Osteoblast (primary cell): ENCODE measurements around the gene PI4KA. TPM values are rescaled to one million over a fixed set of nuclear protein-coding genes. Genes with fewer than 3 reads are reported as not detected.
A peak's percentile ranks its signal among the peaks of the same experiment; 100 is the strongest.

Source experiments
- DNase-seq: peaks from one replicate; pipeline ENCODE4 v3.0.0; 2011; ENCODE audit warnings: low spot score, mixed read lengths; ENCODE audit not compliant: insufficient read length; ENCODE audit errors: missing footprints
- H2AFZ ChIP-seq: 2 replicates; pipeline ENCODE4 v1.6.0; 2011; ENCODE audit warnings: mild to moderate bottlenecking, low read length
- H3K27ac ChIP-seq: 2 replicates; pipeline ENCODE4 v1.5.1; 2011; ENCODE audit warnings: mild to moderate bottlenecking, low read depth, low read length, moderate library complexity
- H3K27me3 ChIP-seq: 2 replicates; pipeline ENCODE4 v1.6.0; 2012; ENCODE audit warnings: mild to moderate bottlenecking, control low read depth, inconsistent platforms, low read length, moderate library complexity; ENCODE audit not compliant: insufficient read depth
- H3K36me3 ChIP-seq: 2 replicates; pipeline ENCODE4 v1.5.1; 2011; ENCODE audit warnings: mild to moderate bottlenecking, low read length, control low read depth, moderate library complexity; ENCODE audit not compliant: insufficient read depth
- H3K4me1 ChIP-seq: 2 replicates; pipeline ENCODE4 v1.5.1; 2011; ENCODE audit warnings: mild to moderate bottlenecking, low read length, control low read depth, moderate library complexity; ENCODE audit not compliant: insufficient read depth
- H3K4me2 ChIP-seq: 2 replicates; pipeline ENCODE4 v1.6.0; 2011; ENCODE audit warnings: mild to moderate bottlenecking, low read length; ENCODE audit not compliant: insufficient read depth
- H3K4me3 ChIP-seq: fragments of 200-600 bp; sonication (generic); 3 replicates; pipeline ENCODE4 v1.5.1; 2012; ENCODE audit warnings: mild to moderate bottlenecking, low read length, inconsistent platforms; ENCODE audit not compliant: insufficient read depth
- H3K79me2 ChIP-seq: 2 replicates; pipeline ENCODE4 v1.6.0; 2012; ENCODE audit warnings: mild to moderate bottlenecking, low read length, control low read depth, inconsistent platforms; ENCODE audit not compliant: insufficient read depth
- H3K9me3 ChIP-seq: 2 replicates; pipeline ENCODE4 v1.5.1; 2011; ENCODE audit warnings: low read depth, low read length, control low read depth
- H4K20me1 ChIP-seq: 2 replicates; pipeline ENCODE4 v1.6.0; 2012; ENCODE audit warnings: mild to moderate bottlenecking, low read length, control low read depth; ENCODE audit not compliant: insufficient read depth
- total RNA-seq: library from RNA; depleted of rRNA; stranded (reverse); fragments of >200 nt; gene quantifications from 2 replicates; pipeline ENCODE4 v1.2.3, GENCODE V29; 2012
- TF ChIP-seq, protein P1 (sequence below): IDR thresholded peaks from 2 replicates; pipeline ENCODE4 v1.5.1; 2011; ENCODE audit warnings: mild to moderate bottlenecking, low read depth, low read length, moderate library complexity; ENCODE audit errors: extremely low read depth

The PI4KA gene
- total RNA-seq, 1 donor, result 61.9 TPM

DNA sequence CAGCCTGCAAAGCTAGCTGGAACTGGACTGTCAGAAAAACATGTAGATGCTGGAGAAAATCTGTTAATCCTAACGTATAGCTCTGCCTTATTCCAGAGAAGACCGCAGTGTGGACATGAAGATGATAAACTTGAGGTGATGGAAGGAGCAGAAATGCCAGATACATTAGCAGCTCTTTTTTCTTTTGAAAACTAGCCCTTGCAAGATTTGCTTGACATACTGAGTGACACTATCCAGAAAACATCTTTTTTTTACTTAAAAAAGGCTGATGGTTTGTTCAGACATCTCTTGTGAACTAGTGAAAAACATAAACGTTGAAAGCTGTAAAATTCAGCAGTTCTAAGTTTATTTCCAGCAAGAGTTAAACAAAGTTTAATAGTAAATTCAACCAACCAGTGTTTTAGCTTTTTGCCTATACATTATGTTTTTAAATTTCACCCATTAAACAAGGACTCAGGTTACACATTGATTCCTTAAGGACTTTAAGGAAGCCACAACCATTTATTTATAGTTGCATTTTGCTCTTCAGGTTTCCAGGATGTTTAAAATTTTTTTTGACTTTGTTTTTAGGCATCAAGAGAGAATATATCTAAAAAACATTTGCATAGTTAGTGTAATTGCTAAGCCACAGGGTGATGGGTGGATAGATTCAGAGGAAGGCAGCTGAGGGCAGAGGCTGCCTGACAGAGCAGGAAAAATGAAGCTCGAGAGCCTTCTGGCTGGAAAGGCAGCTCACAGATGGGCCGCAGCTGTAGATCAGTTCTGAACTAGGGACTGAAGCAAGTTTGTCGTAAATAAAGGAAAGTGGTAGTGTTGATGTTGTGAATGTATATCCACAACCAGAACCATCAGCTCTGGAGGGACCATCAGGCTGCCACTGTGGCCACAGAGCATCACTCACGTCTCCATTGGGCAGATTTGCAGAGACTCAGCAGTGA is 9.7 kb upstream of the PI4KA start:
- DNase-seq, result no peak
- TF ChIP-seq, protein P1, sequence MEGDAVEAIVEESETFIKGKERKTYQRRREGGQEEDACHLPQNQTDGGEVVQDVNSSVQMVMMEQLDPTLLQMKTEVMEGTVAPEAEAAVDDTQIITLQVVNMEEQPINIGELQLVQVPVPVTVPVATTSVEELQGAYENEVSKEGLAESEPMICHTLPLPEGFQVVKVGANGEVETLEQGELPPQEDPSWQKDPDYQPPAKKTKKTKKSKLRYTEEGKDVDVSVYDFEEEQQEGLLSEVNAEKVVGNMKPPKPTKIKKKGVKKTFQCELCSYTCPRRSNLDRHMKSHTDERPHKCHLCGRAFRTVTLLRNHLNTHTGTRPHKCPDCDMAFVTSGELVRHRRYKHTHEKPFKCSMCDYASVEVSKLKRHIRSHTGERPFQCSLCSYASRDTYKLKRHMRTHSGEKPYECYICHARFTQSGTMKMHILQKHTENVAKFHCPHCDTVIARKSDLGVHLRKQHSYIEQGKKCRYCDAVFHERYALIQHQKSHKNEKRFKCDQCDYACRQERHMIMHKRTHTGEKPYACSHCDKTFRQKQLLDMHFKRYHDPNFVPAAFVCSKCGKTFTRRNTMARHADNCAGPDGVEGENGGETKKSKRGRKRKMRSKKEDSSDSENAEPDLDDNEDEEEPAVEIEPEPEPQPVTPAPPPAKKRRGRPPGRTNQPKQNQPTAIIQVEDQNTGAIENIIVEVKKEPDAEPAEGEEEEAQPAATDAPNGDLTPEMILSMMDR, result no peak
- no peak overlapping the region for H3K27ac ChIP-seq
- H3K27me3 ChIP-seq, result no peaks in the 10 kb centered on the region
- no peak overlapping the region for H3K4me3 ChIP-seq
- no peak overlapping the region for H2AFZ ChIP-seq
- H4K20me1 ChIP-seq, result peaks cover 19% of the 10 kb centered on the region
- H3K36me3 ChIP-seq, result peaks cover 19% of the 10 kb centered on the region
- H3K9me3 ChIP-seq, result no peaks in the 10 kb centered on the region
- no peak overlapping the region for H3K4me2 ChIP-seq
- peaks cover 7% of the 10 kb centered on the region for H3K4me1 ChIP-seq
- H3K79me2 ChIP-seq, result peaks cover 30% of the 10 kb centered on the region

DNA sequence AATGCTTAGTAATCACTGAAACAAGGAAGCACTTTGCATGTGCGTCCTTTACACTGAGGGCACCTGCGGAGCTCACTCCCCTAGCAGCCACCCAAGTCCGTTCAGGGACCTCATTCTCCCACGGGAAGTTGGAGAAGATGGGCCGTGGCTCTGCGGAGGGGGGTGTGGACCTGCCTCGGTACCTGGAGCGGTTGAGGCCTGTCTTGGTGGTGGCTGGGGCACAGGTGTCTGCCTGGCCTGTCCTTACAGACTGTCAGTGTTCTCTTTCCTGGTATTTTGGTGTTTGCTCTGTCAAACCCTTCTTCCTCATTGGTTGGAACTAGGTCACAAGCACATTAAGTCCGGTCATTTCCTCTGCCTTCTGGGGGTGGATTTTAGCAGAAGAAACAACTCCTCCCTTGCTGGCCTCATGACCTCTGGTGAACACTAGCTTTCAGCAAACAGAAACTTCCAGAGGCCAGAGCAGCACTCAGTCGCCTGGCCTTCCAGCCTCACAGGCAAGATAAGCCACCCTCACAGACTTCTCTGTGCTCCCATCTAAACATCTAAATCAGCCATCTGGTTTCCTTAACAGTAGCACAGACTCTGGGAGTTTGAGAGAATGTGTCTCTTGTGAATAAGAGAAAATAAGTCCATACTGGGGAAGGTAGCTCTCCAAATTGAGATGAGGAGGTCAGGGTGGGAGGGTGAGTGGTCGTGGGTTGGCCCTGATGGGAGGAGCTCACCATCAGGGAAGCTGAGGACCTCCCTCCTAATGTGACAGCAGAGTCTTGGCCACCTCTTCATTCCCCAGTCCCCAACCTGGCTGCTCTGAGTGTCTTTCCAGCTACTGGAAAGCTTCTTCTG is 8.8 kb upstream of the PI4KA start:
- no peak overlapping the region for H3K4me2 ChIP-seq
- H3K9me3 ChIP-seq, result no peaks in the 10 kb centered on the region
- H4K20me1 ChIP-seq, result peaks cover 20% of the 10 kb centered on the region
- TF ChIP-seq, protein P1, result no peak
- peak; percentile 86 for DNase-seq
- H3K36me3 ChIP-seq, result peaks cover 18% of the 10 kb centered on the region
- H3K4me1 ChIP-seq, result peaks cover 7% of the 10 kb centered on the region
- no peaks in the 10 kb centered on the region for H3K27me3 ChIP-seq
- H3K79me2 ChIP-seq, result peaks cover 38% of the 10 kb centered on the region
- H2AFZ ChIP-seq, result peak overlapping the region; percentile 46
- no peak overlapping the region for H3K4me3 ChIP-seq
- H3K27ac ChIP-seq, result no peak overlapping the region

DNA sequence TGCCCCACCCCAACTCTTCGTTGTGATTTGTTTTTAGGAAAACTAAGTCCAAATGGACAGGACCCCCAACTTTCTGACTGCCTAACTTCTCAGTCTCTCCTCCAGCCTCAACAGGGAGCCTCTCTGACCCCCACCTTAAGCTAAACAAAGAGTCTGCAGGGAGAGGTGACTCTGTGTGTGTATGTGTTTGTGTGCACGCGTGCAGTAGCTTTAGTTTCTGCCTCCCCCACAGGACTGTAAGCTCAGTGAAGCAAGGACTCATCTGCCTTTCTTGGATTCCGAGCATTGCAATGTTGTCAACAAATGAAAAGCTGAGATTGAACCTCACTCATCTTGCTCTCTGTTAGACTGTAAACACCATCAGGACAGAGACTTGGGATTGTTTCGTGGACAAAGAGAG is 8.1 kb upstream of the PI4KA start:
- Histone ChIP-seq H4K20me1 (peaks cover 24% of the 10 kb centered on the region), H3K27me3 (no peaks in the 10 kb centered on the region), H3K27ac (no peak overlapping the region), H3K4me1 (peaks cover 7% of the 10 kb centered on the region), H2AFZ (no peak overlapping the region), H3K4me3 (no peak overlapping the region), H3K36me3 (peaks cover 18% of the 10 kb centered on the region), H3K9me3 (no peaks in the 10 kb centered on the region), H3K79me2 (peaks cover 45% of the 10 kb centered on the region), H3K4me2 (no peak overlapping the region)
- DNase-seq, result no peak
- TF ChIP-seq, protein P1, result no peak
